Measurements from ENCODE around the gene INTS7. TPM values are rescaled to one million over a fixed set of nuclear protein-coding genes. Genes with fewer than 3 reads are reported as not detected.

Gene INTS7
- total and polyA plus RNA-seq, 2 of the 4 experiments (the other 2 are of a cell fraction), result 8.3 to 24.9 TPM

GRCh38 chr1:211991695-211992094 lies 43.7 kb downstream of the INTS7 start:
- DNase-seq (no peak), ATAC-seq (ENCODE audit: low read depth) (no peak)
- Histone ChIP-seq H4K20me1 (ENCODE audit: insufficient read depth, low read length) (no peaks in the 10 kb centered on the region), H3K4me2 (ENCODE audit: low read depth, low read length) (no peak overlapping the region), H3K14ac (replicated peaks; ENCODE audit: low read depth, low read length) (no peak overlapping the region), H3K4me1 (ENCODE audit: control insufficient read depth, insufficient read depth, low read length) (no peaks in the 10 kb centered on the region), H4K91ac (ENCODE audit: insufficient read depth, low read depth, low read length) (no peak overlapping the region), H2AFZ (replicated peaks; ENCODE audit: low read length, poor library complexity) (no peak overlapping the region), H3K36me3 (ENCODE audit: control insufficient read depth, insufficient read depth, low read length) (peaks cover 2% of the 10 kb centered on the region), H2AK5ac (ENCODE audit: low read depth, low read length) (no peak overlapping the region), H3K27ac (ENCODE audit: insufficient read depth, low read length) (no peak overlapping the region), H3K9ac (ENCODE audit: low read depth, low read length) (no peak overlapping the region), H2BK20ac (ENCODE audit: low read depth, low read length) (no peak overlapping the region), H3K27me3 (ENCODE audit: control insufficient read depth, insufficient read depth, low read length) (no peaks in the 10 kb centered on the region), H2AK9ac (replicated peaks; ENCODE audit: low read depth, low read length, poor library complexity) (no peak overlapping the region), H3K4ac (ENCODE audit: low read depth, low read length) (no peak overlapping the region), H3K9me1 (ENCODE audit: insufficient read depth, low read length) (no peaks in the 10 kb centered on the region), H4K5ac (ENCODE audit: low read depth, low read length) (no peak overlapping the region), H2BK120ac (ENCODE audit: low read depth, low read length) (no peak overlapping the region), H4K8ac (ENCODE audit: low read depth in 2 of 2, low read length in 2 of 2) (no peak overlapping the region), H3K18ac (ENCODE audit: low read depth, low read length) (no peak overlapping the region), H3K4me3 (ENCODE audit: insufficient read depth, low read depth, low read length) (no peak overlapping the region), H2BK5ac (ENCODE audit: low read depth, low read length, poor library complexity, severe bottlenecking) (no peak overlapping the region), H2BK15ac (ENCODE audit: low read depth, low read length) (no peak overlapping the region), H3K56ac (ENCODE audit: extremely low read depth, insufficient read depth, low read length) (no peak overlapping the region), H3K9me3 (ENCODE audit: control insufficient read depth, insufficient read depth, low read length) (no peaks in the 10 kb centered on the region), H3K23ac (ENCODE audit: low read depth, low read length) (no peak overlapping the region), H3K79me1 (ENCODE audit: low read depth in 1 of 2, low read length in 2 of 2) (peaks cover 0 to 3% of the 10 kb centered on the region in 2 experiments; a peak in 2 of 4 replicates)
- POLR2A ChIA-PET (ENCODE audit: unreplicated experiment), result no interaction called here
- dilution Hi-C loops (cut with HindIII; ENCODE audit: low sequenced_read_pairs, unreplicated experiment), result no loop called here
- intact Hi-C loops (cut with micrococcal nuclease), result no loop called here
- CTCF ChIA-PET, result no interaction called here
- no TSS peak for BruUV-seq (replicated peaks)
- TF ChIP-seq RFX5 (IDR thresholded peaks at IDR 0.05; ENCODE audit: low read depth, low read length) (no peak), RAD21 (IDR thresholded peaks at IDR 0.05; ENCODE audit: low read length) (no peak), MXI1 (IDR thresholded peaks at IDR 0.05; ENCODE audit: borderline replicate concordance, low read depth, low read length) (no peak), NFE2L2 (IDR thresholded peaks at IDR 0.05; ENCODE audit: low read depth, low read length) (no peak), BHLHE40 (IDR thresholded peaks at IDR 0.05; ENCODE audit: low read depth, low read length) (no peak), USF2 (IDR thresholded peaks at IDR 0.05; ENCODE audit: low read depth, low read length) (no peak), POLR2A (IDR thresholded peaks at IDR 0.05; ENCODE audit: low read depth, low read length) (no peak), SMC3 (IDR thresholded peaks at IDR 0.05; ENCODE audit: low read depth, low read length) (no peak), MAZ (IDR thresholded peaks at IDR 0.05; ENCODE audit: borderline replicate concordance, low read depth, low read length) (no peak), CEBPB (IDR thresholded peaks at IDR 0.05; ENCODE audit: low read depth, low read length) (no peak), ELK1 (IDR thresholded peaks at IDR 0.05; ENCODE audit: borderline replicate concordance, low read depth, low read length) (no peak), CHD1 (IDR thresholded peaks at IDR 0.05; ENCODE audit: low read depth, low read length) (no peak), RCOR1 (IDR thresholded peaks at IDR 0.05; ENCODE audit: insufficient replicate concordance, low read length) (no peak), FOS (IDR thresholded peaks at IDR 0.05; ENCODE audit: low read depth, low read length) (no peak), CTCF (conservative IDR thresholded peaks at IDR 0.05; ENCODE audit: low read depth, low read length) (no peak)
- in situ Hi-C loops (cut with MboI; ENCODE audit: low sequenced_read_pairs), result no loop called here

Data from IMR-90 (cell line).